ENCODE data around the gene MOGAT2.

DNA sequence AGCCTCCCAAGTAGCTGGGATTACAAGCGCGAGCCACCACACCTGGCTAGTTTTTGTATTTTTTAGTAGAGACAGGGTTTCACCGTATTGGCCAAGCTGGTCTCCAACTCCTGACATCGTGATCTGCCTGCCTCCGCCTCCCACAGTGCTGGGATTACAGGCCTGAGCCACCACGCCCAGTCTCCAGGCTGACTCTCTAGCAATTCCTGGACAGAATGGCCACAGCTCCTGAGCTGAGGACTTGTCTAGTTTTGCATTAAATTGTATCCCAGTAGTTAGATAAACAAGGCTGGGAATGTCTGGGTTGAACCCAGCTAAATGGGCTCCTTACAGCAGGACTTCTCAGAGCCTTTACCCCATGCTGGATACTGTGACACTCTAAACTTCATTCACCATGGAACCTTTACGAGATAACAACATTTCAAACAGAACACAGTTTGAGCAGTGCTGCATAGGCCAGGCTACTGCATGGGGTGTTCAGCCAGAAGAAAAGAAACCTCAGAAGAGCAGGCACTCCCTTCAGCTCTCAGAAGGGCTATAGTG is 13.9 kb upstream of the MOGAT2 start:
- TF ChIP-seq, protein P1, sequence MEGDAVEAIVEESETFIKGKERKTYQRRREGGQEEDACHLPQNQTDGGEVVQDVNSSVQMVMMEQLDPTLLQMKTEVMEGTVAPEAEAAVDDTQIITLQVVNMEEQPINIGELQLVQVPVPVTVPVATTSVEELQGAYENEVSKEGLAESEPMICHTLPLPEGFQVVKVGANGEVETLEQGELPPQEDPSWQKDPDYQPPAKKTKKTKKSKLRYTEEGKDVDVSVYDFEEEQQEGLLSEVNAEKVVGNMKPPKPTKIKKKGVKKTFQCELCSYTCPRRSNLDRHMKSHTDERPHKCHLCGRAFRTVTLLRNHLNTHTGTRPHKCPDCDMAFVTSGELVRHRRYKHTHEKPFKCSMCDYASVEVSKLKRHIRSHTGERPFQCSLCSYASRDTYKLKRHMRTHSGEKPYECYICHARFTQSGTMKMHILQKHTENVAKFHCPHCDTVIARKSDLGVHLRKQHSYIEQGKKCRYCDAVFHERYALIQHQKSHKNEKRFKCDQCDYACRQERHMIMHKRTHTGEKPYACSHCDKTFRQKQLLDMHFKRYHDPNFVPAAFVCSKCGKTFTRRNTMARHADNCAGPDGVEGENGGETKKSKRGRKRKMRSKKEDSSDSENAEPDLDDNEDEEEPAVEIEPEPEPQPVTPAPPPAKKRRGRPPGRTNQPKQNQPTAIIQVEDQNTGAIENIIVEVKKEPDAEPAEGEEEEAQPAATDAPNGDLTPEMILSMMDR (IDR thresholded peaks at IDR 0.05; ENCODE audit: extremely low read depth in 1 of 2, insufficient read depth in 1 of 2, low read depth in 1 of 2, low read length in 2 of 2) = no peak
- TF ChIP-seq EZH2 (IDR thresholded peaks at IDR 0.05; ENCODE audit: borderline replicate concordance, low read depth, low read length, severe bottlenecking) (no peak), POLR2A (IDR thresholded peaks at IDR 0.05; ENCODE audit: low read depth, low read length) (no peak), POLR2AphosphoS5 (IDR thresholded peaks at IDR 0.05; ENCODE audit: insufficient read depth, low read depth, low read length) (no peak), GATA2 (IDR thresholded peaks at IDR 0.05; ENCODE audit: insufficient read depth, insufficient read length, low read depth, low read length) (no peak), MYC (IDR thresholded peaks at IDR 0.05; ENCODE audit: low read depth, low read length) (no peak)
- TF ChIP-seq, protein P2, sequence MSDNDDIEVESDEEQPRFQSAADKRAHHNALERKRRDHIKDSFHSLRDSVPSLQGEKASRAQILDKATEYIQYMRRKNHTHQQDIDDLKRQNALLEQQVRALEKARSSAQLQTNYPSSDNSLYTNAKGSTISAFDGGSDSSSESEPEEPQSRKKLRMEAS (IDR thresholded peaks at IDR 0.05; ENCODE audit: insufficient read depth, insufficient read length) = no peak
